Activated CD4-positive, CD25-positive, alpha-beta regulatory T cell (primary cell): ENCODE measurements around the gene AGPAT3.

Experiments used
- DNase-seq, 4 experiments: peaks; one replicate each; lab custom pipeline; 2025; lab: John Stamatoyannopoulos, UW

The AGPAT3 gene

GRCh38 chr21:43864313-43864961, 586 bp upstream of the AGPAT3 start:
- peak in 1 of 4 experiments; percentile 17 for DNase-seq

- DNase-seq: peak; percentile 27 to 41 (median 36)
Observed at GRCh38 chr21:43865540-43866259, 677 bp downstream of the AGPAT3 start.

- DNase-seq: no peak
Observed at GRCh38 chr21:43866260-43866629, 1.2 kb downstream of the AGPAT3 start.

- DNase-seq: peak in 1 of 4 experiments; percentile 11
Observed at GRCh38 chr21:43866659-43867331, 1.8 kb downstream of the AGPAT3 start.

- no peak for DNase-seq
Observed at GRCh38 chr21:43867332-43867703, 2.3 kb downstream of the AGPAT3 start.

- DNase-seq: no peak
Observed at GRCh38 chr21:43867948-43868347, 2.9 kb downstream of the AGPAT3 start.

GRCh38 chr21:43868461-43868860, 3.4 kb downstream of the AGPAT3 start:
- no peak for DNase-seq

GRCh38 chr21:43869486-43870325, 4.7 kb downstream of the AGPAT3 start:
- DNase-seq: no peak

GRCh38 chr21:43871487-43871886, 6.5 kb downstream of the AGPAT3 start:
- DNase-seq: no peak

- no peak for DNase-seq
Observed at GRCh38 chr21:43872531-43873197, 7.6 kb downstream of the AGPAT3 start.

- no peak for DNase-seq
Observed at GRCh38 chr21:43873673-43874072, 8.7 kb downstream of the AGPAT3 start.

- DNase-seq: no peak
Observed at GRCh38 chr21:43874085-43874805, 9.2 kb downstream of the AGPAT3 start.

GRCh38 chr21:43876605-43877004, 11.6 kb downstream of the AGPAT3 start:
- DNase-seq: no peak

- DNase-seq: no peak
Observed at GRCh38 chr21:43877936-43878575, 13.0 kb downstream of the AGPAT3 start.

- DNase-seq: no peak
Observed at GRCh38 chr21:43879348-43880110, 14.5 kb downstream of the AGPAT3 start.

- DNase-seq: no peak
Observed at GRCh38 chr21:43880111-43880985, 15.3 kb downstream of the AGPAT3 start.

- no peak for DNase-seq
Observed at GRCh38 chr21:43881283-43881682, 16.3 kb downstream of the AGPAT3 start.

- no peak for DNase-seq
Observed at GRCh38 chr21:43881935-43882334, 16.9 kb downstream of the AGPAT3 start.
